Caco-2 (cell line): Measurements from ENCODE around the gene KIF26B. TPM values are rescaled to one million over a fixed set of nuclear protein-coding genes. Genes with fewer than 3 reads are reported as not detected.

Experiments
- BruUV-seq: library from RNA; stranded (reverse); fragments of 400-500 nt; replicated peaks from 2 replicates; lab custom pipeline; 2021; lab: Mats Ljungman, UMichigan
- CTCF ChIA-PET: fragments of 300-600 bp; sonication (Branson Sonifier 250); formaldehyde crosslinking; loops from one replicate; lab custom pipeline; 2022; ENCODE audit warnings: antibody characterized with exemption; lab: Charles Lee
- POLR2A ChIA-PET: fragments of 300-600 bp; sonication (Branson Sonifier 250); formaldehyde crosslinking; loops from one replicate; lab custom pipeline; 2022; ENCODE audit warnings: antibody characterized with exemption; lab: Charles Lee
- DNase-seq, 2 experiments: peaks; one replicate each; pipeline versions ENCODE4 v3.0.0 to v3.0.0-alpha.2; 2020 to 2022
- H3K27me3 ChIP-seq: replicated peaks from 2 replicates; pipeline ENCODE4 v1.6.0; 2011; ENCODE audit warnings: low read length; ENCODE audit not compliant: control insufficient read depth, insufficient read depth
- H3K36me3 ChIP-seq: 2 replicates; pipeline ENCODE4 v1.5.1; 2011; ENCODE audit warnings: low read length; ENCODE audit not compliant: control insufficient read depth, insufficient read depth
- H3K4me1 ChIP-seq: fragments of 250-450 bp; sonication (Bioruptor Pico); 2 replicates; pipeline ENCODE4 v1.5.1; 2020; ENCODE audit warnings: mild to moderate bottlenecking
- H3K4me3 ChIP-seq: 2 replicates; pipeline ENCODE4 v1.5.1; 2011; ENCODE audit warnings: low read depth, mild to moderate bottlenecking, control low read depth, low read length
- H3K9me3 ChIP-seq: fragments of 250-450 bp; sonication (Bioruptor Pico); 2 replicates; pipeline ENCODE4 v1.5.1; 2020; ENCODE audit warnings: mild to moderate bottlenecking, moderate library complexity
- H3K27ac Mint-ChIP-seq: one replicate; pipeline ENCODE4 v1.8.0; 2022; ENCODE audit warnings: mixed read lengths; ENCODE audit not compliant: unreplicated experiment
- H3K27me3 Mint-ChIP-seq: one replicate; pipeline ENCODE4 v1.8.0; 2022; ENCODE audit warnings: mixed read lengths; ENCODE audit not compliant: insufficient read depth, unreplicated experiment
- H3K36me3 Mint-ChIP-seq: one replicate; pipeline ENCODE4 v1.8.0; 2022; ENCODE audit warnings: mild to moderate bottlenecking, mixed read lengths; ENCODE audit not compliant: insufficient read depth, unreplicated experiment
- H3K4me1 Mint-ChIP-seq: one replicate; pipeline ENCODE4 v1.8.0; 2022; ENCODE audit warnings: low read depth, mixed read lengths; ENCODE audit not compliant: unreplicated experiment
- H3K4me3 Mint-ChIP-seq: one replicate; pipeline ENCODE4 v1.8.0; 2022; ENCODE audit warnings: mild to moderate bottlenecking, moderate library complexity, mixed read lengths; ENCODE audit not compliant: unreplicated experiment
- H3K9me3 Mint-ChIP-seq: one replicate; pipeline ENCODE4 v1.8.0; 2022; ENCODE audit warnings: mixed read lengths; ENCODE audit not compliant: unreplicated experiment
- CTCF ChIP-seq, 2 experiments: fragments of 200-600 bp in 1 of 2; IDR thresholded peaks; 1 replicate in 1 of 2; 2 replicates in 1 of 2; pipeline versions ENCODE4 v1.5.1 to v1.8.0; 2011 to 2022; ENCODE audit warnings: antibody characterized with exemption in 1 of 2, control low read depth in 1 of 2, inconsistent platforms in 1 of 2, low read depth in 1 of 2, low read length in 1 of 2, mild to moderate bottlenecking in 1 of 2, moderate library complexity in 1 of 2; ENCODE audit not compliant: insufficient read depth in 1 of 2, severe bottlenecking in 1 of 2, unreplicated experiment in 1 of 2
- intact Hi-C: fragments of 100-400 bp; cut with micrococcal nuclease; formaldehyde crosslinking; loops from one replicate; pipeline ENCODE4 v1.10.0; 2022; ENCODE audit not compliant: unreplicated experiment
- total RNA-seq: library from RNA; stranded (reverse); gene quantifications from 2 replicates; pipeline ENCODE4 v1.2.3, GENCODE V29; 2022

Gene KIF26B
- total RNA-seq, 1 experiment from 2014 or later, result 4.9 TPM

- intact Hi-C loops, result loop anchor here (10.0 kb wide), 1 partner anchor 173 kb away; the partner anchor contains the start of gene KIF26B
- Histone ChIP-seq H3K36me3 (no peaks in the 10 kb centered on the region), H3K4me3 (no peak overlapping the region), H3K27me3 (no peaks in the 10 kb centered on the region), H3K4me1 (no peaks in the 10 kb centered on the region; the same call in 1 of the 2 replicates), H3K9me3 (no peaks in the 10 kb centered on the region)
- Mint-ChIP-seq H3K27me3 (no peaks in the 10 kb centered on the region), H3K4me3 (no peak overlapping the region), H3K36me3 (no peaks in the 10 kb centered on the region), H3K9me3 (no peaks in the 10 kb centered on the region), H3K27ac (no peak overlapping the region), H3K4me1 (peaks cover 3% of the 10 kb centered on the region)
- no peak for TF ChIP-seq CTCF (IDR thresholded peaks at IDR 0.05; ENCODE audit: insufficient read depth in 1 of 2, low read depth in 1 of 2, low read length in 1 of 2, severe bottlenecking in 1 of 2, unreplicated experiment in 1 of 2)
- no TSS peak for BruUV-seq
- CTCF ChIA-PET, result no interaction called here
- no peak for DNase-seq
- POLR2A ChIA-PET, result no interaction called here
Observed at GRCh38 chr1:245327360-245327759, 172.6 kb downstream of the KIF26B start.

- no peaks in the 10 kb centered on the region for H3K27me3 ChIP-seq
- TF ChIP-seq CTCF (IDR thresholded peaks at IDR 0.05; ENCODE audit: insufficient read depth in 1 of 2, low read depth in 1 of 2, low read length in 1 of 2, severe bottlenecking in 1 of 2, unreplicated experiment in 1 of 2), result no peak
- no peaks in the 10 kb centered on the region for H3K9me3 ChIP-seq
- DNase-seq, result no peak
- H3K27ac Mint-ChIP-seq, result no peak overlapping the region
- no TSS peak for BruUV-seq
- H3K27me3 Mint-ChIP-seq, result no peaks in the 10 kb centered on the region
- no peak overlapping the region for H3K4me3 ChIP-seq
- H3K4me3 Mint-ChIP-seq, result no peak overlapping the region
- H3K36me3 Mint-ChIP-seq, result no peaks in the 10 kb centered on the region
- H3K4me1 Mint-ChIP-seq, result no peaks in the 10 kb centered on the region
- POLR2A ChIA-PET, result interaction anchor here (0.6 kb wide), 1 partner anchor 171 kb away, joined by 3 read pairs; no protein-coding TSS in a partner anchor
- no peaks in the 10 kb centered on the region for H3K9me3 Mint-ChIP-seq
- no peaks in the 10 kb centered on the region for H3K36me3 ChIP-seq
- intact Hi-C loops, result loop anchor here (10.0 kb wide), 1 partner anchor 173 kb away; the partner anchor contains the start of gene KIF26B
- CTCF ChIA-PET, result no interaction called here
- H3K4me1 ChIP-seq, result no peaks in the 10 kb centered on the region; the same call in 1 of the 2 replicates
Observed at GRCh38 chr1:245327842-245328241, 173.1 kb downstream of the KIF26B start.

- no peak overlapping the region for H3K4me3 ChIP-seq
- no peak for TF ChIP-seq CTCF (IDR thresholded peaks at IDR 0.05; ENCODE audit: insufficient read depth in 1 of 2, low read depth in 1 of 2, low read length in 1 of 2, severe bottlenecking in 1 of 2, unreplicated experiment in 1 of 2)
- Mint-ChIP-seq H3K4me3 (no peak overlapping the region), H3K27ac (no peak overlapping the region), H3K9me3 (no peaks in the 10 kb centered on the region), H3K27me3 (no peaks in the 10 kb centered on the region), H3K4me1 (peaks cover 2% of the 10 kb centered on the region), H3K36me3 (no peaks in the 10 kb centered on the region)
- no peak for DNase-seq
- no peaks in the 10 kb centered on the region for H3K4me1 ChIP-seq
- intact Hi-C loops, result no loop called here
- H3K27me3 ChIP-seq, result no peaks in the 10 kb centered on the region
- no peaks in the 10 kb centered on the region for H3K9me3 ChIP-seq
- CTCF ChIA-PET, result no interaction called here
- no TSS peak for BruUV-seq
- H3K36me3 ChIP-seq, result no peaks in the 10 kb centered on the region
- POLR2A ChIA-PET, result no interaction called here
Observed at GRCh38 chr1:245330951-245331350, 176.2 kb downstream of the KIF26B start.
